LNCaP clone FGC (cell line): ENCODE data around the gene ZMIZ2.
"Not testable (repeated sequence)": the region's sequence is repeated elsewhere in the genome, so short reads cannot be mapped to it uniquely, and the experiment has no call there.

Experiments used
- DNase-seq: peaks from one replicate; pipeline ENCODE4 v3.0.0-alpha.2; 2011; ENCODE audit warnings: low read depth
- H3K4me3 ChIP-seq: 2 replicates; pipeline ENCODE4 v1.5.1; 2011; ENCODE audit warnings: mild to moderate bottlenecking, low read depth, low read length, control low read depth
- TF ChIP-seq, protein P1 (sequence below): IDR thresholded peaks from 2 replicates; pipeline ENCODE4 v1.5.1; 2012; ENCODE audit warnings: mild to moderate bottlenecking; ENCODE audit not compliant: control insufficient read depth, insufficient read depth; ENCODE audit errors: extremely low read depth

ZMIZ2 gene

DNA sequence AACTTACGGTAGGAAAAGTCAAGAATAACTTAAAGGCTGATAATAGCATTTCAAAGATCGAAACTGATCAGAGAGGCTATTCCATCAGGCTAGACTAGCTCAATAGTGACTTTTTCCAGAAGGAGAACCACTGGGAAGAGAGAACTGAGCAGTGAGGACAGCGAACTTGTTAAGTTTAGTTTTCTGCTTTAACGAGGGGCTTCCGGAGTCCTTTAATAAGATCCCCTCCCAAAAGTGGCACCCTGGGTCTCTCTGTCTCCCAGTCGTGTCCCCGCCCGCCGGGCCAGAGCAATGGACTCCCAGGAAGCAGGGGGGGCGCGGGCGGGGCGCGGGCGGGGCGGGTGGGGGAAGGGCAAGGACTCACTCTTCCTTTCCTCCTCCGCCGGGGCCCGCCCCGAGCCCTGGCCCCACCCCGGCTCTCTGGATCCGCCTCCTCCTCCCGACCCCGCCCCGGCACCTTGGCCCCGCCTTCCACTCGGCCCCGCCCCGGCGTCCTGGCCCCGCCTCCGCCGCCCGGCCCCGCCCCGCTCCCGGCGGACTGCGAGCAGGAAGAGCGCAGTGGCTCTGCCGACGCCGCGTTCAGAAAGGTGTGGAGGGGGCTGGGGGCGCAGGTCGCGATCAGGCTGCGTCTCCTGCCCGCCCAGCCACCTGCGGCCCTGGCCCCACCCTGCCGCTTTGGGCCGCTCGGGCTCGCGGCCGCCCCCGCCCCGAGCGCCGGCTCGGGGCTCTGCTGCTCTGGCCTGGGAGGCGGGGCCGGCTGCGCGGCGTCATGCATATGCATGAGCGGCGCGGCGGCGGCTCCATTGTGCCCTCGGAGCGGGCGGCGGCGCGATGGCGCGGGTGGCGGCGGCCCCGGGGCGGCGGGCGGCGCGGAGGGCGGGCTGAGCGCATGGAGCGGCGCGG lies at the start of gene ZMIZ2:
ZMIZ2 (plus strand) TSS at position 803 of the 903 bp plus-strand sequence. CDS start 7,403 bp downstream, outside the sequence.
- DNase-seq = peak; percentile 43
- TF ChIP-seq, protein P1, sequence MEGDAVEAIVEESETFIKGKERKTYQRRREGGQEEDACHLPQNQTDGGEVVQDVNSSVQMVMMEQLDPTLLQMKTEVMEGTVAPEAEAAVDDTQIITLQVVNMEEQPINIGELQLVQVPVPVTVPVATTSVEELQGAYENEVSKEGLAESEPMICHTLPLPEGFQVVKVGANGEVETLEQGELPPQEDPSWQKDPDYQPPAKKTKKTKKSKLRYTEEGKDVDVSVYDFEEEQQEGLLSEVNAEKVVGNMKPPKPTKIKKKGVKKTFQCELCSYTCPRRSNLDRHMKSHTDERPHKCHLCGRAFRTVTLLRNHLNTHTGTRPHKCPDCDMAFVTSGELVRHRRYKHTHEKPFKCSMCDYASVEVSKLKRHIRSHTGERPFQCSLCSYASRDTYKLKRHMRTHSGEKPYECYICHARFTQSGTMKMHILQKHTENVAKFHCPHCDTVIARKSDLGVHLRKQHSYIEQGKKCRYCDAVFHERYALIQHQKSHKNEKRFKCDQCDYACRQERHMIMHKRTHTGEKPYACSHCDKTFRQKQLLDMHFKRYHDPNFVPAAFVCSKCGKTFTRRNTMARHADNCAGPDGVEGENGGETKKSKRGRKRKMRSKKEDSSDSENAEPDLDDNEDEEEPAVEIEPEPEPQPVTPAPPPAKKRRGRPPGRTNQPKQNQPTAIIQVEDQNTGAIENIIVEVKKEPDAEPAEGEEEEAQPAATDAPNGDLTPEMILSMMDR = no peak
- H3K4me3 ChIP-seq = peak within 1 kb of the TSS; percentile 80

DNA sequence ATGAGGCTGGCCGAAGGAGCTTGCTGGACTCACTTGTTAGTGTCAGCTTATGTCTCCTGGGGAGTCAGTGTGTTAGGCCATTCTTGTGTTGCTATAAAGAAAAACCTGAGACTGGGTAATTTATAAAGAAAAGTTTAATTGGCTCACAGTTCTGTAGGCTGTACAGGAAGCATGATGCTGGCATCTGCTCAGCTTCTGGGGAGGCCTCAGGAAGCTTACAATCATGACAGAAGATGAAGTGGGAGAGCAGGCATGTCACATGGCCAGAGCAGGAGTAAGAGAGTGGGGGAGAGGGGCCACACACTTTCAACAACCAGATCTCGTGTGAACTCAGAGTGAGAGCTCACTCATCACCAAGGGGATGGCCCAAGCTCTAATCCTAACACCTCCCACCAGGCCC lies 49.0 kb upstream of the ZMIZ2 start:
- not testable (repeated sequence) for DNase-seq

GRCh38 chr7:44700322-44700721 lies 48.3 kb upstream of the ZMIZ2 start:
- no peak for DNase-seq
- TF ChIP-seq, protein P1 = no peak
- no peak overlapping the region for H3K4me3 ChIP-seq

More for the DNA sequence above, 49.0 kb upstream of the ZMIZ2 start:
- not testable (repeated sequence) for H3K4me3 ChIP-seq

GRCh38 chr7:44703391-44703790 lies 45.3 kb upstream of the ZMIZ2 start:
- not testable (repeated sequence) for DNase-seq, H3K4me3 ChIP-seq

GRCh38 chr7:44703921-44704320 lies 44.7 kb upstream of the ZMIZ2 start:
- no peak overlapping the region for H3K4me3 ChIP-seq
- DNase-seq = no peak
- TF ChIP-seq, protein P1 = no peak

GRCh38 chr7:44705434-44705833 lies 43.2 kb upstream of the ZMIZ2 start:
- H3K4me3 ChIP-seq = no peak overlapping the region
- TF ChIP-seq, protein P1 = no peak
- no peak for DNase-seq

DNA sequence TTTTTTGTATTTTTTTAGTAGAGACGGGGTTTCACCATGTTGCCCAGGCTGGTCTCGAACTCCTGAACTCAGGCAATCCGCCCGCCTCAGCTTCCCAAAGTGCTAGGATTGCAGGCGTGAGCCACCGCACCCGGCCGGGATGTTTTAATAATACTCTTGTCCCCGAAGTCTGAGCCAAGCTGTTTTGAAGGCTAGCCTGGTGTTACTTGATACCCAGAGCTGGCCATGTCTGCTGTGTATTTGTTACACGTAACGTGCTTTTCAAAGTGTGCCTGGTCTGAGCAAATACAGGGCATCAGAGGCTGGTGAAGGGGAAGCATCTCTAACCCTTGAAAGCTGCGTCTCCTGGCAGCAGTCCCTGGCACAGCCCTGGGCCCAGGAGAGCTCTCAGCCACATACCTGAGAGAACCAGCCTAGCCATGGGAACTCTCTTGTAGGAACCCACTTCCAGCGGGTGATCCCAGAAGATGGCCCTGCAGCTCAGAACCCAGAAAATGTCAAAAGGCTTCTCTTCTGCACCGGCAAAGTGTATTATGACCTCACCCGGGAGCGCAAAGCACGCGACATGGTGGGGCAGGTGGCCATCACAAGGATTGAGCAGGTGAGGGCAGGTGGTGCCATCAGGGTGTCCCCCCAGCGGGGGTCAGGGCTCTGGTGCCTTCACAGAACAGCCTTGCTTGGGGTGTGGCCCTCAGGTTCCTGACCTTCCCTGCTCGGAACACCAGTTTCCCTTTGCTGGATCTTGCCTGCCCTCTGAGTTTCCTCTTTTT lies 41.7 kb upstream of the ZMIZ2 start:
- no peak overlapping the region for H3K4me3 ChIP-seq
- no peak for DNase-seq
- TF ChIP-seq, protein P1 = no peak
